ENCODE measurements around the gene EYA3. TPM values are rescaled to one million over a fixed set of nuclear protein-coding genes. Genes with fewer than 3 reads are reported as not detected.
A peak's percentile ranks its signal among the peaks of the same experiment; 100 is the strongest.

Gene EYA3
- total RNA-seq, 1 experiment from 2014 or later: 9.2 TPM

- no peak for DNase-seq (ENCODE audit: low spot score)
These were observed 118.0 kb downstream of the EYA3 start for GRCh38 chr1:27970401-27970800.

DNA sequence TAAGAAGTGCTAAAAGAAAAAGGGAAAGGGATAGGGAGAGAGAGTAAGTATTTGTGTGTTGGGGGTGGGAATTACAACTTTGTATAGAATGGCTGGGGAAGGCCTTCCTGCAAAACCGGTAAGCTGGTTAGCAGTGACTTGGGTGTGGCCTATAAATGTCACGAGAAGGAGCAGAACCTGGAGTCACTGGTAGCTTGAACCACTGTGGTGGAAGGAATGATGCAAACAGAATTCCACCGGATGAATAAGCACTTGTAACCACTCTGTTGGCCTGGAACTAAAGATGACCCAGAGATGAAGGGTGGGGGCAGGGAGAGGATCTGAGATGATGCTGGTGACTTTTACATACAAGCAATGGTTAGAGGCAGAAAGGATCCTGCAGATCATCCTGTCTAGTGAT, 119.7 kb downstream of the EYA3 start:
- peak; percentile 81 for DNase-seq (ENCODE audit: low spot score)

DNA sequence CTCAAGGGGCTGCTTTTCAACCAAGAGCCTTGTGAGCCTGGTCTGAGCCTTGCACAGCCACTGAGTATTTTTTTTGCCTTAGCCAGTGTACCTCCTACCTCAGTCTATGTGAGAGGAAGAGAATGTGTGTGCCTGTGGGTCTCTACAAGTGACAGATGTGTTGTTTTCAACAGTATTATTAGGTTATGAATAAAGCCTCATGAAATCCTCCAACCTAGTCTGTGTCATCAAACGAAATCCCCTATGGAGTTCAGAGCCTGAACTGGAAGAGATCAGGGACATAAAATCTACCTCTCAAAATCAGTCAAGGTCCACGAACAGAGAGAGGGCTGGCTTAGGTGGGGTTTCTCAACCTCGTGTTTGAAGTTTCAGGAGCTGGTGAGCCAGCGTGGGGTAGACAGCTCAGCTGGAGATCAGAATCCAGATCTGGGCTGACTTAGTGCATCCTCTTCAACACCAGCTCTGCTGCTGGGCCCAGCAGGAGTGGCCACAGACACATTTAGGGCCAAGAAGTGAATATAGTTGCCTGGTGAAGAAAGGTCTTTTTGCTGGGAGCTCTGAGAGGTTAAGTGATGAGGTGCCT, 120.4 kb downstream of the EYA3 start:
- no peak for DNase-seq (ENCODE audit: low spot score)

GRCh38 chr1:27967106-27967883, 121.1 kb downstream of the EYA3 start:
- no peak for DNase-seq (ENCODE audit: low spot score)

DNA sequence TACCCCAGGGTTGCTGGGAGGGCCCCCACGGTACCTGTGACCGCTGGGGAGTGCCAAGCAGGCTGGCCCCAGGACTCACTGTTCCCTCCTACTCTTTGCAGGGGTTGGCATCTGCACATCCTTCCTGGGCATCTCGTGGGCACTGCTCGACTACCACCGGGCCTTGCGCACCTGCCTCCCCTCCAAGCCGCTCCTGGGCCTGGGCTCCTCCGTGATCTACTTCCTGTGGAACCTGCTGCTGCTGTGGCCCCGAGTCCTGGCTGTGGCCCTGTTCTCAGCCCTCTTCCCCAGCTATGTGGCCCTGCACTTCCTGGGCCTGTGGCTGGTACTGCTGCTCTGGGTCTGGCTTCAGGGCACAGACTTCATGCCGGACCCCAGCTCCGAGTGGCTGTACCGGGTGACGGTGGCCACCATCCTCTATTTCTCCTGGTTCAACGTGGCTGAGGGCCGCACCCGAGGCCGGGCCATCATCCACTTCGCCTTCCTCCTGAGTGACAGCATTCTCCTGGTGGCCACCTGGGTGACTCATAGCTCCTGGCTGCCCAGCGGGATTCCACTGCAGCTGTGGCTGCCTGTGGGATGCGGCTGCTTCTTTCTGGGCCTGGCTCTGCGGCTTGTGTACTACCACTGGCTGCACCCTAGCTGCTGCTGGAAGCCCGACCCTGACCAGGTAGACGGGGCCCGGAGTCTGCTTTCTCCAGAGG, 121.9 kb downstream of the EYA3 start:
- peak; percentile 26 for DNase-seq (ENCODE audit: low spot score)

- DNase-seq (ENCODE audit: low spot score): no peak
These were observed 125.0 kb downstream of the EYA3 start for GRCh38 chr1:27963393-27963792.

- DNase-seq (ENCODE audit: low spot score): no peak
These were observed 126.7 kb downstream of the EYA3 start for GRCh38 chr1:27961646-27962221.

DNA sequence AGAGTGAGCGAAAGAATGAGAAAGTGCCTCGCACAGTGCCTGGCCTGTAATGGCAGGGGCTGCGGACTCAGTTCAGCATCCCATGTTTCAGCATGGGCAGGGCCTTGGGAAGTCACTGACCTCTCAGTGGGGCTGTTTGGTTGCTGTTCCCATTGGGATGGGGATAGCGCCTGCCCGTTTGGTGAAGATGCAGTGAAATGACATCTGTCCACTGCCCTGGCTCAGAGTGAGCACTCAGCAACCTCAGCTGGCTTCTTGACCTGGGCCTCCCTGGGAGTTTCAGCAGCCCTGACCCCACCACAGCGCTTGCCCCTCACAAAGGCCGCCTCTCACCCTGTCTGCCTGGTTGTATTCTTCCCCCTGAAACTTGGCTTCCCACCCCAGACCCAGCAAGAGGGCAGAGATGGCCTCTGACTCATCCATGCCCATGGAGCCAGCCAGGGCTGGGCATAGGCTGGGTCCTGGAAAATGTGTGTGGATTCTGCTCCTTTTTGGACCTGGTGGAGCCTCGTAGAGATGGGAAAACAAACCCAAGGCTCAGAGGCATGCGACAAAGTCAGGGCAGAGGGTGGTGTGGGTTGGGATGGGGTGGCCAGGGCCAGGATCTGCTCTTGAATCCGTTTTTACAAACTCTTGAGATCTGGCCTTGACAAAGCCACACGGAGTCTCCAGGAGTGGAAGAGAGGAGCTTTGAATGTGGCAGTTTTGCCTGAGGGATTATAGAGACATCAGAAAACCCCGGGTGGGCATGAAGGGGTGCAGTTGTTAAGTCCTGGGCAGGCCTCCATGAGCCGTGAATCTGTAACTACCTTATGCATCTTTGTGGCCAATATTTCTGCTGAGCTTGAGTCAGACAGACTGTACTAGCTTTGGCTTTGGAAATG, 127.4 kb downstream of the EYA3 start:
- no peak for DNase-seq (ENCODE audit: low spot score)

- DNase-seq (ENCODE audit: low spot score): no peak
These were observed 128.4 kb downstream of the EYA3 start, which contains the start of gene XKR8 for GRCh38 chr1:27959792-27960603. Gene XKR8 (plus strand): TSS chr1:27959973. CDS start chr1:27960070, 97 bp downstream.

DNA sequence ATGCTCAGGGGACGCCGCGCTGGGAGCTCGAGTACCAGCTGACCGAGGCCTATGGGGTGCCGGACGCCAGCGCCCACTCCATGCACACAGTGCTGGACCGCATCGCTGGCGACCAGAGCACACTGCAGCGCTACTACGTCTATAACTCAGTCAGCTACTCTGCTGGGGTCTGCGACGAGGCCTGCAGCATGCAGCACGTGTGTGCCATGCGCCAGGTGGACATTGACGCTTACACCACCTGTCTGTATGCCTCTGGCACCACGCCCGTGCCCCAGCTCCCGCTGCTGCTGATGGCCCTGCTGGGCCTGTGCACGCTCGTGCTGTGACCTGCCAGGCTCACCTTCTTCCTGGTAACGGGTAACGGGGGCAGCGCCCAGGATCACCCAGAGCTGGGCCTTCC, 129.9 kb downstream of the EYA3 start:
- no peak for DNase-seq (ENCODE audit: low spot score)

GRCh38 chr1:27957655-27958054, 130.8 kb downstream of the EYA3 start:
- no peak for DNase-seq (ENCODE audit: low spot score)

- DNase-seq (ENCODE audit: low spot score): no peak
These were observed 131.6 kb downstream of the EYA3 start for GRCh38 chr1:27956761-27957160.

DNA sequence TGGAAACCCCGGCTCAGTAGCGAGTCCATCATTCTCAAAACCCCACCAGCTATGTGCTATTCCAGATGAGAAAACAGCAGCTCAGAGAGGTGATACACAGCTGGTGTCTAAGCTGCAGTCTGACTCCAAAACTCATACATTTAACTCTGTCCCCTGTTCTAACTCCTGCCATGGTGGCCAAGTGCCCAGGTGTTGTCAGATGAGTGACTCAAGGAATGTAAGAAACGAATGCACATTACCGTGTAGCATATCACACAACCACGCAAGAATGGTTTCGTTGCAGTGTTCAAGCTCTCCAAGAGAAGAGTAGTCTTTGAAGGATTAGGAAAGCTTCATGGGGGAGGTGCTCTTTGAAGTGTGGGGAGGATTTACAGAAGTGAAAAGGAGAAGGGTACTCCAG, 133.3 kb downstream of the EYA3 start:
- DNase-seq (ENCODE audit: low spot score): no peak

- DNase-seq (ENCODE audit: low spot score): no peak
These were observed 134.2 kb downstream of the EYA3 start for GRCh38 chr1:27954186-27954585.

- DNase-seq (ENCODE audit: low spot score): no peak
These were observed 136.3 kb downstream of the EYA3 start for GRCh38 chr1:27952147-27952546.

DNA sequence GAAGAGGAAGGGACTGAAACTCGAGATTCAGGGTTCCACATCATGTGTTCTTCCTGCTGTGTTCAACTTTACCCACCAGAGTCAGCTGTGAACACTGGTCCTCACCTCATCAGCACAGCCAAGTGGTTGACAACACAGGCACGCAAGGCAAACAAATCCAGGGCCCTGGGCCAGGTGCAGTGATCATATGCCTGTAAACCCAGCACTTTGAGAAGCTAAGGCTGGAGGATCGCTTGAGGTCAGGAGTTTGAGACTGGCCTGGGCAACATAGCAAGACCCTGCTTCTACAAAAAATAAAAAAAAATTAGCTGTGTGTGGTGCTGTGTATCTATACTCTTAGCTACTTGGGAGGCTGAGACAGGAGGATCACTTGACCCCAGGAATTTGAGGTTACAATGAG, 137.0 kb downstream of the EYA3 start:
- DNase-seq (ENCODE audit: low spot score): no peak

- no peak for DNase-seq (ENCODE audit: low spot score)
These were observed 139.4 kb downstream of the EYA3 start for GRCh38 chr1:27949027-27949426.

GRCh38 chr1:27945020-27945419, 143.4 kb downstream of the EYA3 start:
- no peak for DNase-seq (ENCODE audit: low spot score)

GRCh38 chr1:27941671-27942540, 146.5 kb downstream of the EYA3 start:
- DNase-seq (ENCODE audit: low spot score): no peak
